ENCODE measurements around the gene APOF.
"Not testable (repeated sequence)": the region's sequence is repeated elsewhere in the genome, so short reads cannot be mapped to it uniquely, and the experiment has no call there.

Gene APOF

DNA sequence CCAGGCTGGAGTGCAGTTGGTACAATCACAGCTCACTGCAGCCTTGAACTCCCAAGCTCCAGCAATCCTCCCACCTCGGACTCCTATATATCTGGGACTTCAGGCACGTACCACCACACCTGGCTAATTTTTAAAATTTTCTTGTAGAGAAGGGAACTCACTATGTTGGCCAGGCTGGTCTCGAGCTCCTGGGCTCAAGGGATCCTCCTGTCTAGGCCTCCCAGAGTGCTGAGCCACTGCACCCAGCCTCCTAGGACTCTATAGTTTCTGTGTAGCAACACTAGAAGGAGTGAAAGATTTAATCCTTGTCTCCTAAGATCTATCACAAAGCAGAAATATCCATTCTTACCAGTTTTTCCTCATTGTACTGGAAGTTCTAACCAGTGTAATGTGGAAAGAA is 4.3 kb upstream of the APOF start:
- DNase-seq, result no peak

DNA sequence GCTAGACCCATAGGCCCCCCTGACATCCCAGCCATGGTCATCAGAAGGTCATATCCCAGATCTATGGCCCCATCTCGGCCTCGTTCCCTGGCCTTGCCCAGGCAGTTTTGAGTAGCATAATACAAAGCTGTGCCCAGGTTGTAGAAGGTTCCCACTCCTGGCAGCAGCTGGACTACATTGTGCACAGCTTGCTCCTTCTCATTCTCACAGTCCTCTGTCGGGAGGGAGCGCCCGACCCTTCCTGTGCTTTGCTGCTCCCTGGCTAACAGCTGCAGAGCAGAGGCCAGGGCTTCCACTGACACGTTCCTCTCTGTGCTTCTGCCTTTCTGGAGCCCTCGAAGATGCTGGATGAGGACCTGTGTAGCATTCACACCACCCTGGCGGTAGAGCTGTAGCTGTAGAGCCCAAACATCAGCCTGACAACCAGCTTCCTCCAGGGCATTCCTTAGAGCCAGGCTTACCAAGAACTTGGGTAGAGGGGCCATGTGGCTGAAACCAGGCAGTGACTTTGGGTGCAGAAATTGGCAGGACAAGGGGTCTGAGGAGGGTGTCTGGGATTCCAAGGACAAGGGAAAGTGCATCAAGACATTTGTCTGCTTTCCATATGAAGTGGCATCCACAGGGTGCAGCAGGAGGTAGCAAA is 1.0 kb downstream of the APOF start:
- DNase-seq, result no peak

DNA sequence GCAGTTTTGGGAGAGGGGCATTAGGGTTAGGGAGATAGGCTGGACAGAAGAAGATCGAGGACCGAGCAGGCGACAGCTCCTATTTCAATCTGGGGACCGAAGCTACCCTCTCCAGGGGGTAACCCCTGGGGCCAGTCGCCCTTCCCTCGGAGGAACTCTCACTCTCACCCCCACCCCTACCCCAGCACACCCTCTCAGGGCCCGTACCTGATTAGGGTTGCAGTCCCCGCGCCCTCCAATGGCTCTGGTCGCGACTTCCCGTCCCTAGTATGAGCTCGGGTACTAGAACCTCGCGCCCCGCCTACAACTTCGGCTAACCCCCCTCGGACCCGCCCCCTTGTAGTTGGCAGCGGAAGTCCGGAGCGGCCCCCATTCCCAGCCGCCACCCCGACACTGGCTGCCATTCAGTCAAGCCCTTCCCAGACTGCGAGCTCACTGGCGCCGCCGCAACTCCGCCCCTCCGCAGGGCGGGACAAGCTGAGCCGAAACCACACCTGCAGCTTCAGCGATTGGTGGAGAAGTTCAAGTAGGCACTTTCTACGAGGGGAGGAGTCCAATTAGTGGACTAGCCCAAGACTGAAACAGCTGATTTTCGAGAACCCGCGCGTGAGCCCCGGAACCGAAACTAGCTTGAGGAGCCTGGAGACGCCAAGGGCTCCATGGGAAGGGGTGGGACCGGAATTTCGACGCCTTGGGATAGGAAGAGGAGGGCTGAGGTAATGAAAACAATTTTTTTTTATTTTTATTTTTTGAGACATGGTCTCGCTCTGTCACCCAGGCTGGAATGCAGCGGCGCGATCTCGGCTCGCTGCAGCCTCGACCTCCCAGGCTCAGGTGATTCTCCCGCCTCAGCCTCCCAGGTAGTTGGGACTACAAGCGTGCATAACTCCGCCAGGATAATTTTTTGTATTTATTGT is 2.5 kb downstream of the APOF start, which contains the start of gene STAT2:
STAT2 (minus strand) TSS at position 257 of the 917 bp plus-strand sequence. CDS start 3,536 bp downstream, outside the sequence.
- DNase-seq, result peak; percentile 99

DNA sequence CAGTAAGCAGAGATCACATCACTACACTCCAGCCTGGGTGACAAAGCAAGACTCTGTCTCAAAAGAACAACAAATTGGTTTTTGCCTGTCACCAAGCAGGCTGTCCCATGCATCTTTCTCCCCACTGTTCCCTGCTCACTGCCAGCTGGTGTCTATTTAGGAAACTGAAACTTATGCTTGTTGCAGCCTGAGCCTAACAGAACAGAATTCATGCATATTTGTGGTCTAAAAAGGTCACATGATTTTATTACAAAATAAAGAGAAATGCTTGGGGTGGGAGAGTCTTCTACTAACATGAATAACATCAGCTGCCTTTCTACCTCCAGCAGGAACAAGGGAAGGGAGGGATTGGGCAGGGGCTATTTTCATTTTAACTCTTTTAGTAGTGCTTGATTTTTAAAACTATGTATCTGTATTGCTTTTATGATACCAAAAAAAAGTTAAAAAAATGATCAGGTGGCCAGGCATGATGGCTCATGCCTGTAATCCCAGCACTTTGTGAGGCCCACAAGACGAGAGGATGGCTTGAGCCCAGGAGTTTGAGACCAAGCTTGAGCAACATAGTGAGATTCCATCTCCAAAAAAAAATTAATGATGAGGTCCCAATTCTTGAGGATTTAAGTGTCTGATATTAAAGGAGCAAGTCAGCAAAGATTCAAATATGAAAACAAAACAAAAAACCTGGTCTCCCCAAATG is 3.7 kb downstream of the APOF start:
- DNase-seq, result no peak

DNA sequence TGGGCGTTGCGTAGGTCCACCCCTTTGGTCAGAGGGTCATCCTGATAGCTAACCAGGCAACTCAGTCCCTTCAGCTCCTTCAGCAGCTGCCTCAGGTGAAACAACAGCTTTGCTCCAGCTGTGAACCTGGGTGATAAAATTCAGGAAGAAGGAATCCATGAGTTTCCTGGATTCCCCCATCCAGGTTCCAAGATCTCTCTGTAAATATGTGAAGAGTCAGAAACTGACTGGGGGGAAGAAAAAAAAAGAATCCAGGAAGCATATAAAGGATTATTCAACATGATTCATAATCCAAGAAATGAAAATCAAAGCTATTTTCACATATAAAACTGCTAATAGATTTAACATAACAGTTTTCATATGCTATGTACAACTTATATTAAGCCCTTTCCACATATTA is 11.3 kb downstream of the APOF start:
- no peak for DNase-seq

DNA sequence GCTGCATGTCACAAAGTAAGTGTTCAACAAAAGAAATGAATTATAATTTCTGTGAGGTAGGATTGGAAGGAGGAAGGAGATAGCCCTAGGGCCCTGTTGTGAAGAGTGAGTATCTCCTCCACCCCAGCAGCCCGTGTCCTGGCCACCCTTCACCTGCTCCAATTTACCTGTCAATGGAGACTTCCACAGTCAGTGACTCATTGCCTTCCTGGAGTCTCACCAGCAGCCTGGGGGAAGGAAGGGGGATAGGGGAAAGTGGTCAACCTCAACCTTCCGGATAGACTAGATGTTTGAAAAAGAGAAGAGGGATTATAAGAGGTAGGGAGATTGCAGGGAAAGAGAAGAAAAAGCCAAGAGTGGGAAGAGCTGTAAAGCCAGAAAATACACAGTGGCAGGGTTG is 12.0 kb downstream of the APOF start:
- no peak for DNase-seq

DNA sequence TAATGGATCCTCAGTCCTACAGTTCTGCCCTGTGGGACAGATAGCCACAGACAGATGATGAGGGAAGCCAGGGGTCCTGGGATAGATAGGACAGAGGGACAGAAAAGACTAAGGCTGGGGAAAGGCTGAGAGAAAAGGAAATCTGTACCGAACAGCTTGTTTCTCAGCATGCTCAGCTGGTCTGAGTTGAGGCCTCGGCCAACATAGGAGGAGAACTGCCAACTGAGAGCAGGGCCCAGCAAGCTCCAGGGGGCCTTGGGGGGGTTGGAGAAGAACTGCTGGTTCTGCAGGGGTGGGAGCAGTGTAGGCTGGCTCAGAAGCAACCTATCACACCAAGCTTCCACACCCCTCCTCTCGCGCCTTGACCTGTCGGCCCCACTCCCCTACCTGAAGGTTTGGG is 13.9 kb downstream of the APOF start:
- no peak for DNase-seq

DNA sequence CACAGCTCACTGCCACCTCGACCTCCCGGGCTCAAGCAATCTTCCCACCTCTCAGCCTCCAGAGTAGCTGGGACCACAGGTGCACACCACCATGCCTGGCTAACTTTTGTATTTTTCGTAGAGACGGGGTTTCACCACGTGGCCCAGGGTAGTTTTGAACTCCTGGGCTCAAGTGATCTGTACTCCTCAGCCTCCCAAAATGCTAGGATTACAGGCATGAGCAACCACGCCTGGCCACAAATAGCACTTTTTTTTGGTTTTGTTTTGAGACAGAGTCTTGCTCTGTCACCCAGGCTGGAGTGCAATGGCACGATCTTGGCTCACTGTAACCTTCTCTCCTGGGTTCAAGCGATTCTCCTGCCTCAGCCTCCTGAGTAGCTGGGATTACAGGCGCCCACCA is 15.4 kb downstream of the APOF start:
- not testable (repeated sequence) for DNase-seq

DNA sequence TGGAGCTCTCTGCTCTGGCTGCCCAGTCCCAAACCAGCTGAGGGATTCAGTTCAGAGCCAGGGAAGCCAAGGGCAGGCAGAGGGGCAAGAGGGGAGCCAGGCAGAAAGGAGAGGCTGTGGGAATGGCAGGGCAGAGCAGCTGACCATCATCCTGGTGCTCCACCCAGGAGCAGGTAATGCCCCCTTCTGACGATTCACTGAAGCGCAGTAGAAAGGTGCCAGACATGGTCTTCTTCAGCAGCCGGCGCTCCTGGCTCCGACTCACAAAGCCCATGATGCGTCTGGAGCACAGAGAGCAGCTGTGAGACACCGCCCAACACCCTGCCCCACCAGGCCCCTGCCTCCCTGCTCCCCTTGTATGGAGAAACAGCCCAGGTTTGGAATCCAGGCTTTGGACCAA is 16.0 kb downstream of the APOF start:
- DNase-seq, result no peak

DNA sequence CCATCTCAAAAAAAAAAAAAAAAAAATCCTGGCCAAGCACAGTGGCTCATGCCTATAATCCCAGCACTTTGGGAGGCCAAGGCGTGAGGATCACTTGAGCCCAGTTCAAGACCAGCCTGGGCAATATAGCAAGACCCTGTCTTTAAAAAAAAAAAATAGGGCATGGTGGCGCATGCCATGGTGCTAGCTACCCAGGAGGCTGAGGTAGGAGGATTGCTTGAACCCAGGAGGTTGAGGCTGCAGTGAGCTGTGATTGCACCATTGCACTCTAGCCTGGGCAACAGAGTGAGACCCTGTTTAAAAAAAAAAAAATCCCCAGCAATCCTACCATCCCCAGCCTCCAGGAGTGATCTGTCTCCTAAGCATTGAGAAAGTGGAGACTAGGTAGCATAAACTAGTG is 20.4 kb downstream of the APOF start:
- DNase-seq, result not testable (repeated sequence)

DNA sequence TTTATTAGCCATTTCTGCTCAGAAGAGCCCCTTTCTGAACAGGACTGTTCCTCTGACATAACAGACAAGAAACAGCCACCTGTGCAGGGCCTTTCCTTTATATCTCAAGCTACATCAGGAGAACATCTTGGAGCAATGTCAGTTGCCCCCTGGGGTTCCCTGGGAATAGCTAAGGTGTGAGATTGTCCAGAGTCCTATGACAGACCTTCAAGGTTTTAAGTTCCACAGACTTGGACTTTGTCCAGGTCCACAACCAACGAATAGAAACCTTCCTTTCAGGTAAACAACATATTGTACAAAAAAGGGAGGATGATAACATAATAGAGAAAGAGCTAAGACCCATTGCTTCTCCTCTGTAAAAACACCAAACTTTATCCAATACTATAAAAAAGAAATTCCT is 21.0 kb downstream of the APOF start:
- no peak for DNase-seq

DNA sequence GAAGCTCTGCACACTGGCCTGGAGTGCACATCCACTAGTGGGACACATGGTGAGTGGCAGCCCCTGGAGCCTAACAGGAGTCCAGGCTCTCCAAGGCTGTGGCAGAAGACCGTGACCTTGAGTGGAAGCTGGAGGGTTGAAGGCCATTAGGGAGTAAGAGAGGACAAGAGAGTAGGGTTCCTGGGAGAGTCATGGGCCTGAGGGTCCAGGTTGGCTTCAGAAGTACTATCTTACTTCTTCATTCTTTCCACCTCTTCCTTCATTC is 23.6 kb downstream of the APOF start:
- DNase-seq, result no peak

DNA sequence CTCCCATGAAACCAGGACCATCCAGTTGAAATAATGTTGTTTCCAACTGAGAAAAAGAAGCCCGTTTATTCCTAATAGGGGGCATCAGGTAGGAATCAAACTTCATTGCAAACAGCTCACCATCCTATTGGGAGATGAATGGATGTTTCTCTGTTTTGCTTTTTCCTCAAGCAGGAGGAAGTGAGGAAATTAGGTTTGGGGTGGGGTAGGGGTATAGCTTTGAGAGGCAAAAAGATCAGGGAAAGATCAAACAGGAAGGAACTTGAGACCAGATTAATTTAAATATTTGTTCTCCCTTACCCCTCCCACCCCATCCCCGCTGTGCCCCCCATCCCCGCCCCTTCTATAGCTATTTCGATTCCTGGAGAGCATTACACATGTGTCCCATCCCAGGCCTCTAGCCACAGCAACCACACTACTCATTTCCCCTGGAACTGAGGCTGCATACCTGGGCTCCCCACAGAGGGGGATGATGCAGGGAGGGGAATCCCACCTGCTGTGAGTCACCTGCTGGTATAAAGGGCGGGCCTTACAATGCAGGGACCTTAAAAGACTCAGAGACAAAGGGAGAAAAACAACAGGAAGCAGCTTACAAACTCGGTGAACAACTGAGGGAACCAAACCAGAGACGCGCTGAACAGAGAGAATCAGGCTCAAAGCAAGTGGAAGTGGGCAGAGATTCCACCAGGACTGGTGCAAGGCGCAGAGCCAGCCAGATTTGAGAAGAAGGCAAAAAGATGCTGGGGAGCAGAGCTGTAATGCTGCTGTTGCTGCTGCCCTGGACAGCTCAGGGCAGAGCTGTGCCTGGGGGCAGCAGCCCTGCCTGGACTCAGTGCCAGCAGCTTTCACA is 24.1 kb downstream of the APOF start, which contains the start of gene IL23A:
IL23A (plus strand) TSS at position 577 of the 850 bp plus-strand sequence; CDS start at position 738, 161 bp downstream.
- DNase-seq, result peak; percentile 54

DNA sequence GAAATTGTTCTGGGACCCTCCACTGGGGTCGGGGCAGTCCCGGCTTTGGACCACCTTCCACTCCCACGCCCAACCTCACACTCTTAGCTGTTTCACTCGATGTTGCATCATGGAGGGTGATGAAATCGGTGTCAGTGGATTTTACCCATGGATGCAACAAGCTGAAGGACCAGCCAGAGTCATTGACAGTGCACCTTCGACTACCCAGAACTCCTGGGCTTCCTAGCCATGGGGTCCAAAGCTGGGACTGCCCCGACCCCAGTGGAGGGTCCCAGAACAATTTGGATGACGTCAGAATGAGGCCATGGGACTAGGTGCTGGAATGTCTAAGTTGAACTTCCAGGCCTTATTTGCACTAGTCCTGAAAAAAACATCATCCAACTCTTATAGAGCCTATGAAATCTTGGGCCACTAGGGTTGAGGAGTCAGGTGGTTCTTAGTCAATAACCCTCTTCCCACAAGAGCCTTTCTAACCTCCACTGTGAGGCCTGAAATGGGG is 24.9 kb downstream of the APOF start:
- DNase-seq, result no peak

DNA sequence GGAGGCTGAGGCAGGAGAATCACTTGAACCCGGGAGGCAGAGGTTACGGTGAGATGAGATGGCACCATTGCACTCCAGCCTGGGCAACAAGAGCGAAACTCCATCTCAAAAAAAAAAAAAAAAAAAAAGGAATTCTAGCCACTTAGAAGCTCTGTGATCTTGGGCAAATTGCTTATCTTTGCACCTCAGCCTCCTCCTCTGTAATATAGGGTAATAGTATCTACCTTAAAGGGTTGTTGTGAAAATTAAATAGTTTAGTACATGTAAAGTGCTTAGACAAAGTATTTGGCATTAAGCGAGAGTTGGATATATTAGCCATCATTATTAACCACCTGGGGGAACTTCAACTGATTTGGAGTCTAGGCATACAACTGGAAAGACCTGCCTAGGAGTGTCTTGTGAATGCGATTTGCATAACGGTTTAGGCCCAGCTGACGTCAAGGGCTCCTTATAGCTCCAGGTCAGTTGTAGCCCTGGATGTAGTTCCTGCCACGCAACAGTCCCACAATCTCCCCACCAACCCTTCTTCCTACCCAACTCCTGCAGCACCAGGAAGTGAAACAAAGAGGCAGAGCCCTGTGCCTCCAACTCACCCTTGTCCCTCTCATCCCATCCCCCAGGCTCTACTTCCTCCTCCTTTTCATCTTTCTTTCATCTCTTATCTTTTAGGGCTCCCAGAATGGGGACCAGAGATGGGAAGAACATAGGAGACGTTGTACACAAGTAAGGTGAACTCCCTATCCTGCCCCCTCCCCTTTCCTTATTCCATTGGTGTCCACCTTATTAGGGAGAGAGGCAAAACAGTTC is 26.1 kb downstream of the APOF start:
- no peak for DNase-seq

DNA sequence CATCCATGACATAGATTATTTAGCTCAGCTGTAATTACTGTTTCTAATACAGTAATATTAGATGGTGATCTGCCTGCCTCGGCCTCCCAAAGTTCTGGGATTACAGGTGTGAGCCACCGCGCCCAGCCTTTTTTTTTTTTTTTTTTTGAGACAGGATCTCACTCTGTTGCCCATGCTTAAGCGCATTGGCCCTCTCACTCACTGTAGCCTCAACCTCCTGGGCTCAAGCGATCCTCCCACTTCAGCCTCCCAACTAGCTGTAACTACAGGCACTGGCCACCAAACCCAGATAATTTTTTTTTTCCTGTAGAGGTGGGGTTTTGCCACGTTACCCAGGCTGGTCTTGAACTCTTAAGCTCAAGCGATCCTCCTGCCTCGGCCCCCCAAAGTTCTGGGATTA is 27.1 kb downstream of the APOF start:
- not testable (repeated sequence) for DNase-seq

DNA sequence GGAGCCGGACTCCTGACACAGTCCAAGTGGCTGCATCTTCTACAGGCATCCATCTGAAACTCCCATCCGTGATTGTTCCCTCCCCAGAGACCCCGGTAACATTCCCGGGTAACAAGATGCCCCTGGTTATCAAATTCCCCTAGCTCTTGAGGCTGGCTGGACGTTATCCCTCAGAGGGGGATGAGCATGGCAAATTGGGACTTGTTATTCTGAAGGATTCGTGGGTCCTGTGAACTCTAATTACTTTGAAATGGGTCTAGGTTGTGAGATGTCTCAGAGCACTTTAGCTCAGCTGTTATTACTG is 28.2 kb downstream of the APOF start:
- DNase-seq, result no peak

DNA sequence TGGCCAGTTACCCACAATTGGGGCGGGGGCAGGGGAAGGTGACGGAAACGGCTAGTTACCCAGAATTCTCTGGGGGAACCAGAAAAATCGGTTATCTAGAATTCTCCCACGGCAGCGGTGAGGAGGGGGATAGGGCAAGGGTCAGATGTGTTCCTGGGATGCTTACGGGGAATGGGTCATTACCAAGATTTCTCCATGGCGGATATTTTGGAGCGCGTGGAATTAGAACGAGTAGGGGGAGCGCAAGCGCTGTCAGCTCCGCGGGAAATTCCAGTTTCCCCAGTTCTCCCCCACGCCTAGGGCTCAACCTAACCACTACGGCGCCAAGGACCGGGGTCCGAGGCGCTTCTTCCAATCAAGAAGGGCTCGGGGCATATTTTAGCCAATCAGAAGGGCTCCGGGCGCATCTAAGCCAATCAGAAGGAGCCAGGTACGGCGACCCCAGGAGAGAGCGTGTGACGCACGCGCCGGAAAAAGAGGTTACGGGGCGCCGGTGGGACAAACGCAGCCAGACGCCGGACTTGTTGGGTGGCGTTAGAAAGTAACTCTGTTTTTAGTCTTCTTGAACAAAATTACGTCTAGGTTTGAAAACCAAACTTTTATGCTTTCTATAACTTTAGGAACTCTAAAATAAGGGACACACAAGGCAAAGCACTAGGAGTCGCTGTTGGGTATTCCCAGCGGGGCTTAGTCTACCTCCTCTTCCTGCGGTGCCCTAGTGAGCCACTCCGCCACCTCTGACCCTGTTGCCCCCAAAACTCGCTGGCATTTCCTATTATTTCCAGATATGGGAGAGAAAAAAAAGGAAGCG is 28.8 kb downstream of the APOF start, which contains the start of gene PAN2:
PAN2 (minus strand) TSS at position 322 of the 811 bp plus-strand sequence. CDS start 906 bp downstream, outside the sequence.
- DNase-seq, result peak; percentile 92

DNA sequence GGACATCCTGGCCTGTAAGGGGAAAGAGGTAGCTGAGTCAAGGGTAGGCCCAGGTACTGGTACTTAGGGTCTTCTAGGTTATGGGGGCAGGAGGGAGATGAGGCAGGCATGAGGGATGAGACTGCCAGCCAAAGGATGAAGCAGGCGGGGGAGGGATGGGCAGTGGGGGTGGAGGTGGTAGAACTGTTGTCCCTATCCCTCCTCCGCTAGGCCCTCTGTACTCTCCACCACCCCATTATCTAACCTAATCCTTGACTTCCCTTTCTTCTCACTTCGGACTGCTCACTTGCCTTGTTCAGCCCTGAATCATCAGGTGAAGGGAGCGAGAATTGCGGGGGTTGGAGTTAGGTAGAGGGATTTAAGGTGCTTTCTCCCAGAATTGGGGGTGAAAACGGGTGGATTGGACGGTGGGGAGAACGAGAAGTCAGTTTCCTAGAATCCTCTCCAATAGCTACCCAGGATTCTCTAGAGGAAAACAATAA is 29.4 kb downstream of the APOF start:
- no peak for DNase-seq

DNA sequence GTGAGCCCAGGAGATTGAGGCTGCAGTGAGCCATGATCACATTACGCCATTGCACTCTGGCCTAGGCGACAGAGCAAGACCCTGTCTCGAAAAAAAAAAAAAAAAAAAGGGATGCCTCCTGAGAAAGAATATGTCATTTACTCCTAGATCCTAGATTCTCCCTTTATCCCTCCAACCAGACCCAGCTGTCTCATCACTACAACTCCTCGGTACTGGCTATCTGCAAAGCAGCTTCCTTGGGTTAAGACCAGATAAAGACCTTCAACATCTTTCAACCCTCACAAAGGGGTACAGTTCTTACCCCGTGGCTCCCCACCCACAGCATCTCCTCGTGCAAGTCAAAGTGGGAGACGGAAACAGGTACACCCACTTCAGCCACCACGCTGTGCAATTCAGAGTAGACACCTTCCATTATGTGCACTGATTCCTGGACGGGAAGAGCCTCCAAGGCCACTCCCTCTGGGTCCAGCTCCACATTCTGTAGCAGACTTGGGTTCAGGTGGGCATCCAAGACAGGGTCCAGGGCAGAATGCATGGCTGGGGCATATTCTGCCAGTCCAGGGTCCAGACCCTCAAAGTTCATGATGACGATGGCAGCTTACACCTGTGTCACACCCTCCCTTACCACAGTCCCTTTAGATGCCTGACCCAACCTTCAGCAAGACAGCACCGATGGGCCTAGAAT is 30.0 kb downstream of the APOF start:
- DNase-seq, result no peak
